ENCODE results near the gene NTMT2.

- TF ChIP-seq CTCF (IDR thresholded peaks at IDR 0.05; ENCODE audit: low read length) = no peak
- TF ChIP-seq EZH2 (optimal IDR thresholded peaks at IDR 0.05; ENCODE audit: low read depth, low read length) = no peak
These were observed 48.3 kb upstream of the NTMT2 start for GRCh38 chr1:170097449-170097948.
